ENCODE data around the gene EIF3K.
"Not testable (repeated sequence)": the region's sequence is repeated elsewhere in the genome, so short reads cannot be mapped to it uniquely, and the experiment has no call there.

EIF3K gene

GRCh38 chr19:38583985-38584305 lies 35.0 kb upstream of the EIF3K start:
- DNase-seq (ENCODE audit: low read depth), result no peak
- TF ChIP-seq CTCF (IDR thresholded peaks at IDR 0.05; ENCODE audit: insufficient read depth, low read depth, low read length, missing control alignments), result no peak

GRCh38 chr19:38587562-38587961 lies 31.4 kb upstream of the EIF3K start:
- no peak for TF ChIP-seq CTCF (IDR thresholded peaks at IDR 0.05; ENCODE audit: insufficient read depth, low read depth, low read length, missing control alignments)
- no peak for DNase-seq (ENCODE audit: low read depth)
- no peak overlapping the region for H3K4me3 ChIP-seq (ENCODE audit: low read length)

More at GRCh38 chr19:38583985-38584305, 35.0 kb upstream of the EIF3K start:
- H3K4me3 ChIP-seq (ENCODE audit: low read length), result no peak overlapping the region

- no peak for TF ChIP-seq CTCF (IDR thresholded peaks at IDR 0.05; ENCODE audit: insufficient read depth, low read depth, low read length, missing control alignments)
- H3K4me3 ChIP-seq (ENCODE audit: low read length), result no peak overlapping the region
- no peak for DNase-seq (ENCODE audit: low read depth)
These were observed 30.9 kb upstream of the EIF3K start for GRCh38 chr19:38588041-38588440.

- H3K4me3 ChIP-seq (ENCODE audit: low read length), result no peak overlapping the region
- no peak for DNase-seq (ENCODE audit: low read depth)
- TF ChIP-seq CTCF (IDR thresholded peaks at IDR 0.05; ENCODE audit: insufficient read depth, low read depth, low read length, missing control alignments), result no peak
These were observed 26.0 kb upstream of the EIF3K start for GRCh38 chr19:38592940-38593339.

- H3K4me3 ChIP-seq (ENCODE audit: low read length), result no peak overlapping the region
- DNase-seq (ENCODE audit: low read depth), result peak; percentile 48
- no peak for TF ChIP-seq CTCF (IDR thresholded peaks at IDR 0.05; ENCODE audit: insufficient read depth, low read depth, low read length, missing control alignments)
These were observed 22.7 kb upstream of the EIF3K start for GRCh38 chr19:38596057-38596981.

- H3K4me3 ChIP-seq (ENCODE audit: low read length), result no peak overlapping the region
- TF ChIP-seq CTCF (IDR thresholded peaks at IDR 0.05; ENCODE audit: insufficient read depth, low read depth, low read length, missing control alignments), result no peak
- DNase-seq (ENCODE audit: low read depth), result no peak
These were observed 21.9 kb upstream of the EIF3K start for GRCh38 chr19:38597075-38597474.

- TF ChIP-seq CTCF (IDR thresholded peaks at IDR 0.05; ENCODE audit: insufficient read depth, low read depth, low read length, missing control alignments), result no peak
- no peak overlapping the region for H3K4me3 ChIP-seq (ENCODE audit: low read length)
- no peak for DNase-seq (ENCODE audit: low read depth)
These were observed 19.3 kb upstream of the EIF3K start for GRCh38 chr19:38599722-38600121.

- not testable (repeated sequence) for DNase-seq (ENCODE audit: low read depth); H3K4me3 ChIP-seq (ENCODE audit: low read length)
These were observed 16.1 kb upstream of the EIF3K start for GRCh38 chr19:38602856-38603255.
